Activated CD8-positive, alpha-beta memory T cell treated with anti-CD3 and anti-CD28 coated beads for 24 hours (primary cell): Measurements from ENCODE around the gene LAG3.

Experiments
- DNase-seq: peaks from one replicate; pipeline ENCODE4 v3.0.0-alpha.2; 2020

Gene LAG3

DNA sequence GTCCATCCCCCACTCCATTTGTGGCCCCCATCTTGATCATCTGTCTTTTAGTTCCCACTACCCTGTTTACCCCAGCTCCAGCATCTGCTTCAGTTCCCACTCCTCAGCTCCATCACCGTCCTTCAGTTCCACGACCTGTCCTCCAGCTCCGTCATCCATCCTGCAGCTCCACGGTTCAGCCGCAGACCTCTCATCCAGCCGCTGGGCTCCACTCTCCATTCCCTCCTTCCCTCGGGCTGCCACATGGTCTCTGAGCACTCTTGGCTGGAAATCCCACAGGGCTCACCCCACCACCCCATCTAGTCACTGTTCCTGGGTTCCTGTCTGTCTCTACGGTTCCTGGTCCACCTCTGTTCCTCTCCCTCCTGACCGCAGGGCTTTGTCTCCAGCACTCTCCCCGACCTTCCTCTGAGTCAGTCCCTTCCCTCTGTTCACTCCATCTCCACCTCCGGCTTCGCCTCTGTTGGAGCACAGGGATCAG is 52.6 kb downstream of the LAG3 start:
- DNase-seq = no peak

DNA sequence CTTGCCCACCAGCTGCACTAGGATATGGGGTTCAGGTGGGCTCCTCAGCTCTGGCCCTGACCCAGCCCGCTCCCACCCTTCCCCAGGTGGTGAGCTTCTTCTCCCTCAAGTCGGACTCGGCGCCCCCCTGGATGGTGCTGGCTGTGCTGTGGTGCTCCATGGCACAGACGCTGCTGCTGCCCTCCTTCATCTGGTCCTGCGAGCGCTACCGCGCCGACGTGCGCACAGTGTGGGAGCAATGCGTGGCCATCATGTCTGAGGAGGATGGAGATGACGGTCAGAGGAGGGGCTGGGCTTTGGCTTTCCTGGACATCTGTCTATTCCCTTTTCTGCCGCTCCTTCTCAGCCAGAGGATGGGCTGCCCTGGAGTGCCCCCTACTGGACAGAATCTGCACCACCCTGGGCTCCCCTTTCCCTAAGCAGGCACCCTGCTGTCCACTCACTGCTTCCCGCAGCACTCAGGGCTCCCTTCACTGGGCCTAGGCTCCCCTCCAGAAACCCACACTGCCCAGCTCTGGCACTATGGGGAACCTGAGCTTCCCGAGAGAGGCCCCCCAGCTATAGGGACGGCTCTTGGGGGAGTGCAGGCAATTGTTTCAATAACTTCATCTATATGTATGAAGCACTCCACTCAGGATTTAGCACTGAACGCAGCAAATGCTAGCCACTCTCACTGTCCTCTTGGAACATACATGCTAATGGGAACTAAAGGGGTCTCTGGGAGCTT is 53.2 kb downstream of the LAG3 start:
- peak; percentile 95 for DNase-seq

DNA sequence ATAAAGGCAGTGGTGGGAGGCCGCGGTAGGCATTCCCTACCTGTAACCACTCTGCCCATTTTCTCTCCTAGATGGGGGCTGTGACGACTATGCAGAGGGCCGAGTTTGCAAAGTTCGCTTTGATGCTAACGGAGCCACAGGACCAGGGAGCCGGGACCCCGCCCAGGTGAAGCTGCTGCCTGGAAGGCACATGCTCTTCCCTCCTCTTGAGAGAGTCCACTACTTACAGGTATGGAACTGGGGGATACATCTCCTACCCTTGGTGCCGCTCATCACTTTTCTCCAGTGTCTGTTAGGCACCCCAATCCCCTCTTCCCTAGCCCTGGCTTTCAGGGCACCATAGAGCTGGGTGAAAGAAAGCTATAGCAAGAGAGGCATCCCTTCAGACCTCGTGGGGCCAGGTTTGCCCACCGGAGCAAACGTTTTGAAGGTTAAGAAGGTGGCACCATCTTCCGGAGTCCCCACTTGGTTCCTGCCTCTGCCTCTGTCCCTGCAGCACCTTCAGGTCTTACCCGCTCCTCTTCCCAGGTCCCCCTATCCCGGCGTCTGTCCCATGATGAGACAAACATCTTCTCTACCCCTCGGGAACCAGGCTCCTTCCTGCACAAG is 53.9 kb downstream of the LAG3 start:
- no peak for DNase-seq

DNA sequence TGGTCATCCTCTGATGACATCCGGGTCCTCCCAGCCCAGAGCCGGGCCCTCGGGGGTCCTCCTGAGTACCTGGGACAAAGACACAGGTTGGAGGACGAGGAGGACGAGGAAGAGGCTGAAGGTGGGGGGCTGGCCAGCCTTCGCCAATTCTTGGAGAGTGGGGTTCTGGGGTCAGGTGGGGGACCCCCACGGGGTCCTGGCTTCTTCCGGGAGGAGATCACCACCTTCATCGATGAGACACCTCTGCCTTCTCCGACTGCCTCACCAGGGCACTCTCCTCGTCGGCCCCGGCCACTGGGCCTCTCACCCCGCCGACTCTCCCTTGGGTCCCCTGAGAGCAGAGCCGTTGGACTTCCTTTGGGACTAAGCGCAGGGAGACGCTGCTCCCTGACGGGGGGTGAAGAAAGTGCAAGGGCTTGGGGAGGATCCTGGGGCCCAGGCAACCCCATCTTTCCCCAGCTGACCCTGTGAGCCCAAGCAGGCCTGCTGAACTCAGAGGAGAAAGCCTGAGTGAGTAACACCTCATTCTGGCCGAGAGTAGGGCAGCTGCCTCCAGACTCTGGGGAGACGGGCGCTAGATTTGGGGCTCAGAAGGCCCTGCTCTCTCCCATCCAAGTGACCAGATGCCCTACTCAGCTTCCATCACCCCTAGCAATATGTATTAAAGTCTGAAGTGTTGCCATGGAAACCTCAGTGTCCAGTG is 54.6 kb downstream of the LAG3 start:
- DNase-seq = no peak

DNA sequence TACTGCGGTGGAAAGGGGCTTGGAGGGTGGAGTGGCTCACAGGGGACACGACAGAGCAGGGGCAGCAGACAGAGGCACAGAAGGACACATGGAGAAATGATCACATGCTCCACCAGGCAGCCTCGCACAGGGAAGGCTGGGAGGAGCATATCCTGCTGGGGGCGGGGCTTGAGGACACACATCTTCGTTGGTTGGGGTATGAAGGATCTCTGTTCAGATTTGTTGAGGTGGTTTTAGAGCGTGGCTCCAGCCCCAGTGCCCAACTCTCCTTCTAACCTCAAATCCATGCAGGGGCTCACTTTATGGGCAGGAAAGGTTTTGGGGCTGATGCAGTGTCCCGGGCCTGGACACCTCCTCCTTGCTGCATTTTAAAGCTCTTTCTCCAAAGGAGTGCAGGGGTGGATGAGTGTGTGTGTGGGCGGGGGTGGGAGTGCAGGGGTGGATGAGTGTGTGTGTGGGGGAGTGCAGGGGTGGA is 55.2 kb downstream of the LAG3 start:
- peak; percentile 77 for DNase-seq
